Endothelial cell of umbilical vein (primary cell): Measurements from ENCODE around the gene SLC20A1. TPM values are rescaled to one million over a fixed set of nuclear protein-coding genes. Genes with fewer than 3 reads are reported as not detected.
A peak's percentile ranks its signal among the peaks of the same experiment; 100 is the strongest.

Source experiments
- BruUV-seq: library from RNA; stranded (reverse); fragments of 400-500 nt; replicated peaks from 2 replicates; lab custom pipeline; 2021; lab: Mats Ljungman, UMichigan
- CTCF ChIA-PET: fragments of 300-600, 350-600 bp; sonication (Branson Sonifier 250); formaldehyde crosslinking; loops from one replicate; lab custom pipeline; 2021; ENCODE audit warnings: antibody characterized with exemption, inconsistent platforms; lab: Charles Lee
- POLR2A ChIA-PET: fragments of 300-600, 350-600 bp; sonication (Branson Sonifier 250); formaldehyde crosslinking; loops from one replicate; lab custom pipeline; 2021; ENCODE audit warnings: antibody characterized with exemption, inconsistent platforms; lab: Charles Lee
- DNase-seq: peaks from one replicate; pipeline ENCODE4 v3.0.0-alpha.2; 2011; ENCODE audit warnings: low read depth, low spot score
- FAIRE-seq: peaks from 2 replicates; lab custom pipeline; 2011; peaks lifted over from hg19 to GRCh38; lab: Jason Lieb, UNC
- H2AFZ ChIP-seq: 2 replicates; pipeline ENCODE4 v1.6.0; 2012; ENCODE audit warnings: low read depth, low read length, control low read depth, inconsistent platforms
- H3K27ac ChIP-seq: 2 replicates; pipeline ENCODE4 v1.5.1; 2011; ENCODE audit warnings: low read depth, mild to moderate bottlenecking, control low read depth, low read length, moderate library complexity; ENCODE audit not compliant: insufficient read depth
- H3K27me3 ChIP-seq, 2 experiments: 2 replicates each; pipeline versions ENCODE4 v1.6.0 to v1.6.1; 2011; ENCODE audit warnings: low read length in 2 of 2, mixed read lengths in 1 of 2; ENCODE audit not compliant: control insufficient read depth in 2 of 2, insufficient read depth in 2 of 2
- H3K36me3 ChIP-seq, 2 experiments: 2 replicates in 1 of 2; 3 replicates in 1 of 2; pipeline ENCODE4 v1.5.1; 2011; ENCODE audit warnings: low read length in 2 of 2, mild to moderate bottlenecking in 1 of 2, moderate library complexity in 1 of 2; ENCODE audit not compliant: control insufficient read depth in 2 of 2, insufficient read depth in 2 of 2; ENCODE audit errors: extremely low read depth in 1 of 2
- H3K4me1 ChIP-seq: 3 replicates; pipeline ENCODE4 v1.5.1; 2011; ENCODE audit warnings: mild to moderate bottlenecking, low read length; ENCODE audit not compliant: control insufficient read depth, insufficient read depth; ENCODE audit errors: extremely low read depth
- H3K4me2 ChIP-seq: 2 replicates; pipeline ENCODE4 v1.6.1; 2011; ENCODE audit warnings: low read length, control low read depth, mixed read lengths; ENCODE audit not compliant: insufficient read depth
- H3K4me3 ChIP-seq, 3 experiments: fragments of 200-600 bp in 1 of 3; sonication (generic), shearing (Covaris generic) in 1 of 3; replicated peaks in 1 of 3; 2 replicates each; pipeline ENCODE4 v1.5.1; 2011 to 2016; ENCODE audit warnings: control low read depth in 3 of 3, low read length in 3 of 3, mild to moderate bottlenecking in 2 of 3, inconsistent platforms in 1 of 3, low read depth in 1 of 3, moderate library complexity in 1 of 3; ENCODE audit not compliant: insufficient read depth in 1 of 3
- H3K79me2 ChIP-seq: 2 replicates; pipeline ENCODE4 v1.6.0; 2012; ENCODE audit warnings: low read length, inconsistent platforms; ENCODE audit not compliant: control insufficient read depth, insufficient read depth
- H3K9ac ChIP-seq: replicated peaks from 2 replicates; pipeline ENCODE3; 2011; ENCODE audit warnings: low read length, control low read depth; ENCODE audit not compliant: insufficient read depth; ENCODE audit errors: extremely low read depth
- H3K9me1 ChIP-seq: replicated peaks from 3 replicates; pipeline ENCODE4 v1.6.0; 2011; ENCODE audit warnings: mild to moderate bottlenecking, low read length; ENCODE audit not compliant: control insufficient read depth, insufficient read depth; ENCODE audit errors: extremely low read depth
- H3K9me3 ChIP-seq: replicated peaks from 2 replicates; pipeline ENCODE4 v1.5.1; 2012; ENCODE audit warnings: low read length, inconsistent platforms; ENCODE audit not compliant: control insufficient read depth, insufficient read depth
- H4K20me1 ChIP-seq: replicated peaks from 2 replicates; pipeline ENCODE3; 2011; ENCODE audit warnings: mild to moderate bottlenecking, low read length; ENCODE audit not compliant: control insufficient read depth, insufficient read depth; ENCODE audit errors: extremely low read depth
- EZH2 ChIP-seq: IDR thresholded peaks from 2 replicates; pipeline ENCODE4 v1.6.1; 2012; ENCODE audit warnings: borderline replicate concordance, low read depth, mild to moderate bottlenecking, moderate library complexity, low read length, inconsistent platforms; ENCODE audit not compliant: severe bottlenecking
- FOS ChIP-seq: IDR thresholded peaks from 2 replicates; pipeline ENCODE4 v1.6.1; 2011; ENCODE audit warnings: mild to moderate bottlenecking, low read length, moderate library complexity, borderline replicate concordance; ENCODE audit not compliant: insufficient read depth
- GATA2 ChIP-seq: IDR thresholded peaks from 2 replicates; pipeline ENCODE4 v1.7.0; 2011; ENCODE audit warnings: low read depth, mild to moderate bottlenecking, moderate library complexity, mixed read lengths, low read length; ENCODE audit not compliant: insufficient read length, insufficient read depth
- JUN ChIP-seq: IDR thresholded peaks from 2 replicates; pipeline ENCODE4 v1.6.1; 2011; ENCODE audit warnings: borderline replicate concordance, low read depth; ENCODE audit not compliant: insufficient read length, insufficient read depth
- MYC ChIP-seq: IDR thresholded peaks from one replicate; pipeline ENCODE4 v1.6.1; 2011; ENCODE audit warnings: mild to moderate bottlenecking, low read depth, low read length
- POLR2A ChIP-seq: IDR thresholded peaks from 2 replicates; pipeline ENCODE4 v1.6.1; 2012; ENCODE audit warnings: low read depth, mild to moderate bottlenecking, control low read depth, low read length
- POLR2AphosphoS5 ChIP-seq: IDR thresholded peaks from 2 replicates; pipeline ENCODE4 v1.6.1; 2012; ENCODE audit warnings: low read depth, mild to moderate bottlenecking, control low read depth, low read length, moderate library complexity; ENCODE audit not compliant: insufficient read depth
- dilution Hi-C: fragments of 300-500 bp; cut with MboI; formaldehyde crosslinking; loops from one replicate; pipeline ENCODE4 v1.15.0; 2019; ENCODE audit warnings: low sequenced_read_pairs; ENCODE audit not compliant: extremely low pct_ligation_motif_present
- intact Hi-C: fragments of 100-400 bp; cut with micrococcal nuclease; formaldehyde crosslinking; loops from one replicate; pipeline ENCODE4 v1.10.0; 2022
- polyA plus RNA-seq, 4 experiments: library from polyadenylated mRNA; depleted of rRNA in 3 of 4; stranded (reverse) in 3 of 4; unstranded in 1 of 4; fragments of >200 nt; gene quantifications; 2 replicates each; pipeline versions ENCODE4 v1.2.1 to v1.2.3, GENCODE V29; 2011 to 2012; ENCODE audit warnings: missing spikeins in 1 of 4
- total RNA-seq: library from RNA; stranded (reverse); gene quantifications from 2 replicates; pipeline ENCODE4 v1.2.3, GENCODE V29; 2021
- TF ChIP-seq, protein P1 (sequence below): IDR thresholded peaks from 2 replicates; pipeline ENCODE4 v1.6.1; 2011; ENCODE audit not compliant: insufficient read depth, insufficient read length
- TF ChIP-seq, protein P2 (sequence below), 2 donors: IDR thresholded peaks; 1 replicate in 1 of 2; 2 replicates in 1 of 2; pipeline ENCODE4 v1.5.1; 2011; ENCODE audit warnings: low read length in 2 of 2, mild to moderate bottlenecking in 2 of 2, moderate library complexity in 2 of 2, control low read depth in 1 of 2, inconsistent platforms in 1 of 2, low read depth in 1 of 2; ENCODE audit not compliant: insufficient read depth in 1 of 2; ENCODE audit errors: extremely low read depth in 1 of 2

SLC20A1 gene
- total and polyA plus RNA-seq, 2 donors (not counting 3 experiments of a cell fraction or from before 2014, with no cell fraction given), result 52.7 to 149 TPM

DNA sequence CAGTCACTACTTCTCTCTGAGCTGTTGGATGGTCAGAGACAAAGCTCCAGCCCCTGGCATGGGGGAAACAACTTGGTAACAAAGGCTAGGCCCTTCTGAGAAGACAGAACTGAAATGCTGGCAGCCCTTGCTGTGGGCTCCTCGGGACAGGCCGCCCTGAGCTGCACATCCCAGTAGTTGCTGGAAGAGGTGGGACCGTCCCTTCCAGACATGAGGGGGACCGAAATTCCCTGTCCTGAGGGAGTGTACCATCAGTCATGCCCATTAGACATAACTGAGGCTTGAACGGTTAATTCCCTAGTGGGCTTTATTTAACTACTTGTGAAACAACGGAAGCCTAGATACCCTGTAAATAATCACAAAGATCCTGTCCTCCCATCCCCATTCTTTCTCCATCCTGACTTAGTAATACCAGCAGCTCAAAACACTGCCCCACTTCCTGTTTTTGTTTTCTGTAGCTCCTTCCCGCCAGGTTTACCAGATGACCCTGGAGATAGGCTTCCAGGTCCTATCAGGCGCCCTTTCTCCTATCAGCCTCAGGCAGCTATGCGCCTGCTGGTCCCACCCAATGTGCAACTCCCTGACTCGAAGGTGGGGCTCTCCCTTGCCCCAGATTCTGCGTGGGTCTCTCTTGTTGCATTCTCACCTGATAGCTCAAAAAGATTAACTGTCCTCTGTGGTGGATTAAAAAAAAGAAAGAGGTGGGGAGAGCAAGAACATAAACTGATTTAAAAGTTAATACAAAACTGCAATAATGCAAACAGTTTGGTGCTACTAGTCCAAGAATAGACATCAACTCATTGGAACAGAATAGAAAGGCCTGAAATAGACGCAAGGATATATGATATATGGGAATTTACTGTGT, 38.0 kb downstream of the SLC20A1 start:
- Histone ChIP-seq H3K9me3 (no peaks in the 10 kb centered on the region), H4K20me1 (no peaks in the 10 kb centered on the region), H3K4me3 (no peak overlapping the region), H3K4me2 (peak overlapping the region; percentile 3), H3K79me2 (no peaks in the 10 kb centered on the region), H3K36me3 (no peaks in the 10 kb centered on the region), H2AFZ (peak overlapping the region; percentile 14), H3K9ac (no peak overlapping the region), H3K4me1 (peaks cover 25% of the 10 kb centered on the region), H3K9me1 (no peaks in the 10 kb centered on the region), H3K27me3 (no peaks in the 10 kb centered on the region), H3K27ac (no peak overlapping the region)
- intact Hi-C loops (loop anchor here (1.0 kb wide), 1 partner anchor 9 kb away; no protein-coding TSS in a partner anchor), dilution Hi-C loops (no loop called here)
- BruUV-seq, result no TSS peak
- ChIA-PET POLR2A (no interaction called here), CTCF (interaction anchor here (1.4 to 4.1 kb wide), 2 partner anchors 11 to 56 kb away, joined by 3 to 27 read pairs; no protein-coding TSS in a partner anchor)
- DNase-seq, result no peak
- no peak for TF ChIP-seq POLR2A
- TF ChIP-seq GATA2, result peak; percentile 82
- peak; percentile 86 for FAIRE-seq

DNA sequence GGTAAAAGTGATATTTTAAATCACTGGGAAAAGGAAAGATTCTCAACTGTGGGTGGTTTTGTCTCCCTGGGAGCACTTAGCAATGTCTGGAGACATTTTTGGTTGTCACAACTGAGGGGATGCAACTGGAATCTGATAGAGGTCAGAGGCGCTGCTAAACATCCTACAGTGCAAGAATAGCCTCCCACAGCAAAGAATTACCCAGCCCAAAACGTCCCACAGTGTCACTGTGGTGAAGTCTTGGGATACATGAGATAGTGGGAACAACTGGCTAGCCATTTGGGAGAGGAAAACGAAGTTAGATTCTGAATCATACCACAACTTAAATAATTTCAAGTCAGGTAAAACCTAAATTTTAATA, 38.7 kb downstream of the SLC20A1 start:
- TF ChIP-seq, protein P1, sequence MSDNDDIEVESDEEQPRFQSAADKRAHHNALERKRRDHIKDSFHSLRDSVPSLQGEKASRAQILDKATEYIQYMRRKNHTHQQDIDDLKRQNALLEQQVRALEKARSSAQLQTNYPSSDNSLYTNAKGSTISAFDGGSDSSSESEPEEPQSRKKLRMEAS, result no peak
- no peak for TF ChIP-seq GATA2
- no peak for TF ChIP-seq POLR2A
- TF ChIP-seq, protein P2, sequence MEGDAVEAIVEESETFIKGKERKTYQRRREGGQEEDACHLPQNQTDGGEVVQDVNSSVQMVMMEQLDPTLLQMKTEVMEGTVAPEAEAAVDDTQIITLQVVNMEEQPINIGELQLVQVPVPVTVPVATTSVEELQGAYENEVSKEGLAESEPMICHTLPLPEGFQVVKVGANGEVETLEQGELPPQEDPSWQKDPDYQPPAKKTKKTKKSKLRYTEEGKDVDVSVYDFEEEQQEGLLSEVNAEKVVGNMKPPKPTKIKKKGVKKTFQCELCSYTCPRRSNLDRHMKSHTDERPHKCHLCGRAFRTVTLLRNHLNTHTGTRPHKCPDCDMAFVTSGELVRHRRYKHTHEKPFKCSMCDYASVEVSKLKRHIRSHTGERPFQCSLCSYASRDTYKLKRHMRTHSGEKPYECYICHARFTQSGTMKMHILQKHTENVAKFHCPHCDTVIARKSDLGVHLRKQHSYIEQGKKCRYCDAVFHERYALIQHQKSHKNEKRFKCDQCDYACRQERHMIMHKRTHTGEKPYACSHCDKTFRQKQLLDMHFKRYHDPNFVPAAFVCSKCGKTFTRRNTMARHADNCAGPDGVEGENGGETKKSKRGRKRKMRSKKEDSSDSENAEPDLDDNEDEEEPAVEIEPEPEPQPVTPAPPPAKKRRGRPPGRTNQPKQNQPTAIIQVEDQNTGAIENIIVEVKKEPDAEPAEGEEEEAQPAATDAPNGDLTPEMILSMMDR (IDR thresholded peaks at IDR 0.05; ENCODE audit: extremely low read depth in 1 of 2, insufficient read depth in 1 of 2, low read depth in 1 of 2, low read length in 2 of 2), result no peak
- no peak for TF ChIP-seq FOS
- no peak for TF ChIP-seq EZH2
- no peak for TF ChIP-seq POLR2AphosphoS5
- TF ChIP-seq JUN, result no peak
- TF ChIP-seq MYC, result no peak
- POLR2A ChIA-PET, result no interaction called here
- H3K79me2 ChIP-seq, result no peaks in the 10 kb centered on the region
- DNase-seq (no peak), FAIRE-seq (peak; percentile 70)
- dilution Hi-C loops, result no loop called here
- peaks cover 27% of the 10 kb centered on the region for H3K4me1 ChIP-seq
- no peaks in the 10 kb centered on the region for H3K27me3 ChIP-seq
- no peak overlapping the region for H3K4me2 ChIP-seq
- H3K9me1 ChIP-seq, result no peaks in the 10 kb centered on the region
- H4K20me1 ChIP-seq, result no peaks in the 10 kb centered on the region
- no peak overlapping the region for H3K9ac ChIP-seq
- H3K36me3 ChIP-seq, result no peaks in the 10 kb centered on the region
- CTCF ChIA-PET, result interaction anchor here (1.1 to 4.1 kb wide), 3 partner anchors 12 to 56 kb away, joined by 3 to 27 read pairs (median 5); no protein-coding TSS in a partner anchor
- intact Hi-C loops, result loop anchor here (1.0 kb wide), 1 partner anchor 10 kb away; no protein-coding TSS in a partner anchor
- no peak overlapping the region for H3K27ac ChIP-seq
- no peak overlapping the region for H3K4me3 ChIP-seq
- BruUV-seq, result no TSS peak
- H3K9me3 ChIP-seq, result no peaks in the 10 kb centered on the region
- no peak overlapping the region for H2AFZ ChIP-seq
